GM18499 (cell line): ENCODE measurements around the gene WDR7.

Experiments used
- ATAC-seq: cut with Tn5 transposase; IDR thresholded peaks from one replicate; pipeline ENCODE4 v1.9.1; 2021; ENCODE audit warnings: moderate number of reproducible peaks; ENCODE audit not compliant: insufficient read depth, unreplicated experiment

Gene WDR7

GRCh38 chr18:57014772-57015413, 363.7 kb downstream of the WDR7 start:
- ATAC-seq = no peak

- ATAC-seq = no peak
Observed at GRCh38 chr18:57015451-57015850, 364.3 kb downstream of the WDR7 start.

DNA sequence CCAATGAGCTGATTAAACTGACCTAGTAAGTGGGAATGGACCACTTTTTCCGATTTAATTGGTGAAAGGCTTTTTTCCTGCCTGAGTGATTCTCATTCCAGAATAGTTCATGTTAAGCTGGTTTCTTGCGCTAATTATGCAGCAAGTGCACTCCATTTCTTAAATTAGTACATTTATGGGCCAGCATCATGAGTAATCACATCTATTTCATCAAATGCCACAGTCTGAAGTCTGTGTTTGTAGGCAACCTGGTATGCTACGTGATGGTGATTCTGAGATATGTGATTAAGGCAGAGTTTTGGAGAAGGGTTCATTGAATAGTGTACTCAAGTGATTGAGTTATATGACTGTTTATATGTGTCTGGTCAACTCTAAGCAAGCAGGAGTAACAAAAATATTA, 367.7 kb downstream of the WDR7 start:
- ATAC-seq = no peak

- ATAC-seq = no peak
Observed at GRCh38 chr18:57022716-57023115, 371.6 kb downstream of the WDR7 start.

DNA sequence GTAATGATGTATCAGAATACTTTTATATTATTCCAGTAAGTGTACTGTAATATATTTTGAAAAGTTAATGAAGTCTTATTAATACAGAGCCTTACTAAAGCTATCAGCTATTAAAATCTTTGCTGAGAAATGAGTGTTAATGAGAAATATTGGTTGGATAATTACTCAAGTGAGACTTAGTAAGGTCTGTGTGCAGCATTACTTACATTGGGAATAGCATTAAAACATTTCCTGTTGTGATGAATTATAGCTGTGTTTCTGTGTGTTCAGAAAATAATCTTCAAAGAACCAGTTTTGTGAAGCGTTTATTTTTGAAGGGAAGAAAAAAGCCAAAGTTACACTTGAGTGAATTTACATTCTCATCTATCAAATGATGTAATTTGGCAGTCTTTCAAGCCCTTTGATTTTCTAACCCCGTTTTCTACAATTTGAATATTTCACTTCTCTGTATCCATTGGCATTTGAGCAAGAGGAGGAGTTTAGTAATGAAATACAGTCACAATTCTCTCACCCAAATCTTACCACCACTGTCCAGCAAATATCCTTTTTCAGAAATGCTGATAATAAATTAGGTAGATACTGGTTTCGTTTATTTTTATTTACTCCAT, 372.2 kb downstream of the WDR7 start:
- no peak for ATAC-seq

DNA sequence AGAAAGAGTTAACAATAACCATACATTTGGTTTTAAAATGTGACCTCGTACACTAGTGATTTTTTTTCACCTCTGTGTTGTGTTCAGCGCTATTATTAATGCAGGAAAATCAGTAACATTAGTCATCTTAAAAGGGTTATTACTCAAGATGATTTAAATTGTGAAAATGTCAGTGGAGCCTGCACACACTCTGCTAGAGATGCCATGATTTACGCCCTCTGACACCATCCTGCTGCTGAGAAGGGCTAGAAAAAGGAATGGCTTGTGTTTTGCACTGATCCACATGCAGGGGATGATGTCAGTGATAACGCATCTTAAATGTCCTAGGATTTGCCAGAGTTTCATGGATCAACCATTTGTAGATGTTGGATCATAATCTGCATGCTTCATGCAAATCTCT, 374.4 kb downstream of the WDR7 start:
- ATAC-seq = no peak

GRCh38 chr18:57026316-57026715, 375.2 kb downstream of the WDR7 start:
- no peak for ATAC-seq

GRCh38 chr18:57027190-57027708, 376.1 kb downstream of the WDR7 start:
- no peak for ATAC-seq

DNA sequence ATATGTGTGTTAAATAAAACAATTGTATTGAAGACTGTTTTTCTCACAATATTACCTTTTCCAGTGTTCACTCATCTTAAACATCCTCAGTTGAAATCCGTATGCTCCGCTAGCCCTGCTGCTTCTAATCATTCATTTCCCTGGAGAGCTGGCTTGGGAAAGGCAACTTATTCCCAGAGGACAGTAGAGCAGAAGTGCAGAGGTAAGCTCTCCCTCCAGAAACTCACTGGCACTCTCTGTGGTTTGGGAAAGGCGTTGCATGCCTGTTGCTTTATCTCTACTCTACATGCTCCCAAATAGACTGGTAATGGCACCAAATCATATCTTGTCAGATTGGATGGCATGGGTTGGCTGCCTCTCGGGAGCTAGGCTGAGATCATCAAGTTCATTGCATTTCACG, 378.6 kb downstream of the WDR7 start:
- ATAC-seq = no peak

DNA sequence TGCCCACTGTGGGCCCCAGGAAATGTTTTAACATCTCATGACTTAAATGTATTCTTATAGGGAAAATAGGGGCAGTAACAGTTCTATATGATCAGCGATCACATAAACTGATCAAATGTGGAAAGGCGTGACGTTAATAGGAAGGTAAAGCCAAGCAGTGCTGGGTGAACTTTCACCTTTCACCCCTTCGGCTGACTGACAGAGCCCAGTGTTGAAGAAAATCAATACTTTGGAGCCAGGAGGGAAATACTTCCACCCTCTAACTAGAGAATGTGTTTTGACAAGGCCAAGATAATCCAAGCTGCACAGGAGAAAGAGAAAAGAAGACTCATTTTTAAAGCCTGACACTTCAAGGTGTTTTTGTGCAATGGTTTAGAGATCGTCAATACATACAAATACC, 379.3 kb downstream of the WDR7 start:
- ATAC-seq = no peak

DNA sequence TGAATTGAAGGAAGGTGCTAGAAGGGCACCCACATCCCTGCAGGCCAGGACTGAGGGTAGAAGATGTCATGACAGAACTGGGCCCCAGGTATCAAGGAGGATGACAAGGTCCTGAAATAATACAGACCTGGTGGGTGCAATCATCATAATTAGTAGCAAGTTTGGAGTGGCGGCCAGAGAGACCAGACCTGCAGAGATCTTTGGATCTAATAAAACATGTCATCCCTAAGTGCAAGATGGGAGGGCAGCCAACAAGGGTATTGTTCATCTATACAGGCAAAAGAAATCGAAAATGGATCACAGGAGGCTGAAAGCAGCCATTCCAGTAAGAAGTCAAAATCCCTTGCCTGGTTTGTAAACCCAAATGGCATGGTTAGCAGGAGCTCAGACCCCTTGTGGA, 384.4 kb downstream of the WDR7 start:
- no peak for ATAC-seq

DNA sequence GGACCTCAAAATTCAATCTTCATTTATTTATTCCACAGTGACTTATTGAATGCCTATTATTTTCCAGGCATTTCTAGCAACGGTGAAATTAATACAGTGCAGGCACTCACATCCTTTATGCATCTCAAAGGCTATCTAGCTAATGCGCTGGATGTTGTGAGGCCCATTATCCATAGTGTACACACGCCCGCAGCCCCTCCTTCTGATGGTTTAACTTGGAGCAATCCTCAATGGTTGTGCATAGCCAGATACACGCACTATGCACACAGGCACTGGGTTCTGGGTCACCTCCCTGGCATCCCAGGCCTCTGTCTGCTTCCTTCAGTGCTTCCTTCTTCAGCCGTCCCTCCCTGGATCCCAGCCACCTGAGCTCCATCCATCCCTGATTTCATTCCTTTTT, 387.2 kb downstream of the WDR7 start:
- ATAC-seq = no peak

DNA sequence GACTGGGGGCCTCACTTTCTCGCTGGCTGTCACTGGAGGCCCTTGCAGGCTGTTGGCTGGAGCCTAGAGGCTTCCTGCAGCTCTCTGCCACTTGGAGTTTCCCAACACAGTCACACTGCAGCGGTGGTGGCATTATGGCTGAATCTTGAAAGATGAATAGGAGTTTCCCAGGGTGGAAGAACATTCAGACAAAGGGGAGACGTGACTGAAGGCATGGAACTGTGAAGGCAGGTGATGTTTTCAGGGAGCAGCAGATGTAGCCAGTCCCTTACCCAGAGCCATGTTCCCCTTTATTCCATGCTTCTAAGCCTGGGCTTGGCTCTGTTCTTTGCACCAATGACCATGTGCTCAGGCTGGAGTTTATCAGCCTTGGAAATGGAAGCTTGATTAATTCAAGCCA, 389.0 kb downstream of the WDR7 start:
- no peak for ATAC-seq

- ATAC-seq = no peak
Observed at GRCh38 chr18:57043241-57043640, 392.1 kb downstream of the WDR7 start.

GRCh38 chr18:57048351-57048750, 397.2 kb downstream of the WDR7 start:
- ATAC-seq = no peak

- ATAC-seq = no peak
Observed at GRCh38 chr18:57048859-57049258, 397.7 kb downstream of the WDR7 start.

DNA sequence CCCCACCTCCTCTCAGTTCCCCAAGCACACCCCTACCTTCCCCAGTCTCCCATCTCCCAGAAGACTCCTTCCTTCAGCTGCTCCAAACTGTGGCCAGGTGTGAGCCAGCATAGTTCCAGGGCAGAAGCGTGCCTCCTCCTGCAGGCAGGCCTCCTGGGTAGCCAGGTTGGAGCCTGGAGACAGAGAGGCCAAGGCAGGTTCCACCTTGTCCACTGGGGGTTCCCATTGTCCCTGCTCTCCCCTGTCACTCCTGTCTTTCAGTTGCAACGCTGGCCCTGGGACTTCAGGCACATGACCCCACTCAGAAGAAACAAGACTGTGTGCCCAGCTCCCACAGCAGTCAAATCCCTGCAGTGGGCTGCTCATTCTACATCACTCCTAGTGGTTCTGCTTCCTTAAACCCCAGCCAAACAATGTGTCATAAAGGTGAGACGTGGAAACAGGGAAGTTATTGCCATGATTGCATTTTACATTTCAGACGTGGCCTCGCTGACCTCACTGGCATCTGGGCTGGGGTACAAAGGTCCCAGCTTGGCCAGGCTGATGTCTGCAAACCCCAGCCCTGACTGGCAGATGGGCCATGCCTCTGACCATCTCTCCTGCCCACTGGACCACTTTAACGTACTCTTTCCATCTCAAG, 399.3 kb downstream of the WDR7 start:
- ATAC-seq = no peak

DNA sequence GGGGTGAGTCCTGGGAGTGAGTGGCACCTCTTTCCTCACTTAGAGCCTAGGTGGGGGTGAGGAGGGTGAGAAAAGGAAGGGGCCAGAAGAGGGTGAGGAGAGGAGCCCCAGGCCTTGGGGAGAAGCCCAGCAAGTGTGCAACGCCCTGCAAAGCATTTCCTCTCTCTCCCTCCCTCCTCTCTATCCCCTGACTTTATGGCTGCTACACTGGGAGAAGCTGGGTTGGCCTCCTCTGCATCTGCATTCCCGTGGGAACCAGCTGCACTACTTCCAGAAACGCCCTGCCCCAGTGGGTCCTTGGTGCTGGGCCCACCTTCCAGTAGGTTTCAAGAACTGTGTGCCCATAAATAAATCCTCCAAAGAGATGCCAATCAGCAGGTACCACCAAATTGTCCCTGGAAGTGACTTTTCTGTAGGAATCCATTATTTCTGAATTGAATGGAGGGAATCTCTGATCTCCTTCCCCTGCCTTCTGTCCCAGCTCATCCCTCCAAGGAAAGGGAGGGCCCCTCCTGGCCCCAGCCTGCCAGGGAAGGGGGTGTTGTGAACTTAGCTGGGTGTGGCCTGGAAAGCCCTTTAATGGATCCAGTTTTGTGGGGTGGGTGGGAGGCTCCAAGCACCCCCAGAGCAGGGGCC, 400.0 kb downstream of the WDR7 start:
- ATAC-seq = no peak

DNA sequence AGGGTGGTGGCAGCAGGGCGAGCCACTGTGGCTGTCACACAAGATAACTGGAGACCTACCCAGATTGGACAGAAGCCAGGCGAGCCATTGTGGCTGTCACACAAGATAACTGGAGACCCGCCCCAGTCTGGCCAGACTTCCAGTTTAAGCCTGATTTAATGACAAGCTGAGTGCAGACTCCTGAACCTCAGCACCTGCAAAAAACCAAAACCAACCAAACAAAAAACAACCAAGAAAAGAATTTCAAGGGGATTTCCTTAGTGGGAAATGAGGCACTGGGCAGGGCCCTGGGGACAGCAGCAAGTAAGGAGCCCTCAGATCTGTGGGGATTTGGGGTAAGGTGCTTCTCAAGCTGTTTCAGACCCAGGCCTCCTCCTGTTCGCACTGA, 400.5 kb downstream of the WDR7 start:
- ATAC-seq = peak; percentile 52

GRCh38 chr18:57052173-57052572, 401.0 kb downstream of the WDR7 start:
- peak; percentile 23 for ATAC-seq

DNA sequence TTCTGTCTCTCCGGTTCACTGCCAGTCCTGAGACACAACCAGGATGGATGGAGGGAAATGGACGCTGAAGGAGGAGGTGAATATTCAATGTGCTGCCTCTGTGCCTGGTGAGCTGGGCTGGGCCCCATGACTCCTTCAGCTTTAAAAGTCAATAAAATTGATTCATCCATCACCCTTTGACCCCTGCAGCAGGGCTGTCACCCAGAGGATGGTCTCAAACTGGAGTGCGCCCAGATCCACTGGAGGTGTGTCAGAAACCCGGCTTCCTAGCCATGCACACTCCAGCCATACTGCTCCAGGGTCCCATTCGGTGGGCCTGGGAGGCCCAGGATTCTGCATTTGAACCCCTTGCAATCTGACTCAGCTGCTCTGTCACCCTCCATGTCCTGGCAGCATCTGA, 401.6 kb downstream of the WDR7 start:
- no peak for ATAC-seq
